Upper lobe of left lung (tissue), 6 donors: ENCODE results near the gene PTPRM. TPM values are rescaled to one million over a fixed set of nuclear protein-coding genes. Genes with fewer than 3 reads are reported as not detected.
"Not testable (repeated sequence)": the region's sequence is repeated elsewhere in the genome, so short reads cannot be mapped to it uniquely, and the experiment has no call there.

Experiments
- ATAC-seq, 2 donors: fragments of 200-7000 bp; cut with Tn5 transposase; one replicate each; pipeline ENCODE4 v1.9.1; 2022; ENCODE audit warnings: mild to moderate bottlenecking in 2 of 2, moderate library complexity in 2 of 2; ENCODE audit not compliant: low FRiP score in 2 of 2
- DNase-seq, 2 donors: peaks; one replicate each; pipeline ENCODE4 v3.0.0-alpha.2; 2019 to 2020
- H3K27ac ChIP-seq, 4 donors: fragments of 200-600 bp; sonication (generic); one replicate each; pipeline ENCODE4 v1.5.1; 2016 to 2019
- H3K27me3 ChIP-seq, 4 donors: fragments of 200-600 bp; sonication (generic); one replicate each; pipeline ENCODE4 v1.5.1; 2017 to 2019
- H3K36me3 ChIP-seq, 4 donors: fragments of 200-600 bp; sonication (generic); one replicate each; pipeline ENCODE4 v1.5.1; 2016 to 2019
- H3K4me1 ChIP-seq, 4 donors: fragments of 200-600 bp; sonication (generic); one replicate each; pipeline ENCODE4 v1.5.1; 2018 to 2019
- H3K4me3 ChIP-seq, 4 donors: fragments of 200-600 bp; sonication (generic); one replicate each; pipeline ENCODE4 v1.5.1; 2017 to 2019; ENCODE audit warnings: mild to moderate bottlenecking in 2 of 4, moderate library complexity in 1 of 4
- H3K9me3 ChIP-seq, 4 donors: fragments of 200-600 bp; sonication (generic); one replicate each; pipeline ENCODE4 v1.5.1; 2018 to 2019
- EP300 ChIP-seq, 4 donors: sonication (generic); formaldehyde crosslinking; IDR thresholded peaks; one replicate each; pipeline ENCODE4 v1.5.1; 2017; ENCODE audit warnings: antibody characterized with exemption in 4 of 4, control low read depth in 2 of 4
- POLR2A ChIP-seq, 4 donors: fragments of 450-650 bp; IDR thresholded peaks; one replicate each; pipeline ENCODE4 v1.5.1; 2016 to 2017; ENCODE audit warnings: antibody characterized with exemption in 4 of 4, mild to moderate bottlenecking in 2 of 4
- POLR2AphosphoS5 ChIP-seq, 2 donors: sonication (generic); formaldehyde crosslinking; IDR thresholded peaks; one replicate each; pipeline ENCODE4 v1.5.1; 2017; ENCODE audit warnings: antibody characterized with exemption in 2 of 2
- WGBS, 2 donors: methylation state at CpG; one replicate each; pipeline ENCODE4 v1.1.5; 2017 to 2018; 5-methylcytosine and 5-hydroxymethylcytosine counted together
- total RNA-seq, 6 donors: library from RNA; depleted of rRNA in 4 of 6; stranded (reverse); fragments of >200 nt in 4 of 6; gene quantifications; one replicate each; pipeline versions ENCODE4 v1.1.0 to v1.2.1, GENCODE V29; 2016 to 2021
- TF ChIP-seq, protein P1 (sequence below), 6 experiments: fragments of 450-650 bp in 4 of 6; fragments of 200-600 bp in 2 of 6; sonication (generic) in 2 of 6; IDR thresholded peaks; one replicate each; pipeline ENCODE4 v1.5.1; 2016 to 2019; ENCODE audit warnings: antibody characterized with exemption in 6 of 6
- donor health status: DM: no; HTN: no; CAD: no; lungs with moderate emphysema.
- donor health status: DM: no; HTN: yes; CAD: no; lungs with severe emphysema.

Gene PTPRM
- total RNA-seq, 6 donors from 2014 or later, result 82.0 to 201 (median 154) TPM

DNA sequence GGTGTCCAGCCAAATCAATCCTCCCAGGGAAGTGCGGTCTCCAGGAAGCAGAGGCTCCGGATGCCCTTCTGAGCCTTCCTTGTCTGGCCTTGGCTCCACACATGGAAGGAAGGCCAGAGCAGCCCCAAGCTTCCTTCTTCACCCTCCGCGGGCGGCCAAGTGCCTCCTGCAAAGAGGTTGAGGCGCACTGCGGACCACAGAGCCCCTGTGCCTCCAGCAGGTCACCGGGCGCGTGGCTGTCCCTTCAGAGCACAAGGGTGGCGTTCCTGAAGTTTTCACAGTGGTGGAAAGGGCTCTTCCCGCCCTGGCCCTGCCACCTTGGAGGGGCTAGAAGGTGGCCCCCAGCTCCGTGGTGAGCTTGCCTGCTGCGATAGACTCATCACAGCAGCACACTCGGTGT, 866.2 kb downstream of the PTPRM start:
- WGBS, 2 donors, result 88 to 96% methylated on average over 7 to 15 of the region's 15 CpGs
- ATAC-seq (no peak), DNase-seq (no peak)
- Histone ChIP-seq H3K4me1 (no peaks in the 10 kb centered on the region), H3K27me3 (no peaks in the 10 kb centered on the region), H3K27ac (no peak overlapping the region), H3K9me3 (no peaks in the 10 kb centered on the region), H3K36me3 (no peaks in the 10 kb centered on the region), H3K4me3 (no peak overlapping the region)
- TF ChIP-seq POLR2AphosphoS5 (IDR thresholded peaks at IDR 0.05) (no peak), POLR2A (IDR thresholded peaks at IDR 0.05) (no peak), EP300 (IDR thresholded peaks at IDR 0.05) (no peak)
- TF ChIP-seq, protein P1, sequence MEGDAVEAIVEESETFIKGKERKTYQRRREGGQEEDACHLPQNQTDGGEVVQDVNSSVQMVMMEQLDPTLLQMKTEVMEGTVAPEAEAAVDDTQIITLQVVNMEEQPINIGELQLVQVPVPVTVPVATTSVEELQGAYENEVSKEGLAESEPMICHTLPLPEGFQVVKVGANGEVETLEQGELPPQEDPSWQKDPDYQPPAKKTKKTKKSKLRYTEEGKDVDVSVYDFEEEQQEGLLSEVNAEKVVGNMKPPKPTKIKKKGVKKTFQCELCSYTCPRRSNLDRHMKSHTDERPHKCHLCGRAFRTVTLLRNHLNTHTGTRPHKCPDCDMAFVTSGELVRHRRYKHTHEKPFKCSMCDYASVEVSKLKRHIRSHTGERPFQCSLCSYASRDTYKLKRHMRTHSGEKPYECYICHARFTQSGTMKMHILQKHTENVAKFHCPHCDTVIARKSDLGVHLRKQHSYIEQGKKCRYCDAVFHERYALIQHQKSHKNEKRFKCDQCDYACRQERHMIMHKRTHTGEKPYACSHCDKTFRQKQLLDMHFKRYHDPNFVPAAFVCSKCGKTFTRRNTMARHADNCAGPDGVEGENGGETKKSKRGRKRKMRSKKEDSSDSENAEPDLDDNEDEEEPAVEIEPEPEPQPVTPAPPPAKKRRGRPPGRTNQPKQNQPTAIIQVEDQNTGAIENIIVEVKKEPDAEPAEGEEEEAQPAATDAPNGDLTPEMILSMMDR (IDR thresholded peaks at IDR 0.05), result no peak

DNA sequence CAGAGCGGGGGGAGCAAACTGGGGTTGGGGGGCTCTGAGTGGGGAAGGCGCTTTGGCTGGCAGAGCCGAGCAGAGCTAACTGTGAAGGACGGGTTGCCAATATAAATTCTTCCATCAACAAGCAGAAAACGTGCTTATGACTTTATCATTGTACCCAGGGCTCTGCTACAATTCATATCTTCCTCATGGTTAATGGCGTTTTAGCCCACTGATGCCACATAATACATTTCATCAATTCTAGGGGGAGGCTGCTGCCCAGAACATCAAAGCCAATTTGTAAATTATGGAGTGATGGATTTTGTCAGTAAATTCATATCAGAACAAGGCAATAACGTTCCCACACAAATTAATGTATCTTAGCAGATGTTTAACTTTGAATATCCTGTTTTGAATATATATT, 866.7 kb downstream of the PTPRM start:
- WGBS, 2 donors, result 73 to 75% methylated on average over 6 to 7 of the region's 7 CpGs
- H3K4me3 ChIP-seq, result no peak overlapping the region
- no peak for ATAC-seq

DNA sequence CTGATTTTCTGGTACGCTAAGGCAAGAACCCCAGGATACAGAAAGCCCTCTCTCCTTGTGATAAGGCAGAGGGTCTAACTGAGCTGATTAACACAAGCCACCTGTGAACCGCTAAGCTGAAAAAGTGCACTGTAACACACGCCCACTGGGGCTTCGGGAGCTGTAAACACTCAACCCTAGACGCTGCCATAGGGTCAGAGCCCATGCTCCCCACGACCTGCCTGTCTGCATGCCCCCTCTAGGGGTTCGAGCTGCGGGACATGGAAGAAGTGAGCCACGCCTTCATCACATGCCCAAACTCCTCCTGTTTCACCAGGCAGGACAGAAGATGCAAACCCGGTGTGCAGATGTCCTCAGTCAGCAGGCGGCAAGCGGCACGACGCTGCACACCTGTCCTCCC, 868.3 kb downstream of the PTPRM start:
- H3K4me3 ChIP-seq, result no peak overlapping the region
- no peak overlapping the region for H3K27ac ChIP-seq
- WGBS, 2 donors, result 71 to 77% methylated on average over 14 of the region's 14 CpGs
- no peaks in the 10 kb centered on the region for H3K36me3 ChIP-seq
- peaks cover 0 to 13% (median 7%) of the 10 kb centered on the region in 4 donors for H3K9me3 ChIP-seq
- TF ChIP-seq POLR2AphosphoS5 (IDR thresholded peaks at IDR 0.05) (no peak), EP300 (IDR thresholded peaks at IDR 0.05) (no peak), POLR2A (IDR thresholded peaks at IDR 0.05) (no peak)
- TF ChIP-seq, protein P1 (IDR thresholded peaks at IDR 0.05), result no peak
- ATAC-seq (no peak), DNase-seq (peak in 1 of 2 donors; percentile 39)
- no peaks in the 10 kb centered on the region for H3K27me3 ChIP-seq
- H3K4me1 ChIP-seq, result no peaks in the 10 kb centered on the region

More for the DNA sequence above, 866.7 kb downstream of the PTPRM start:
- Histone ChIP-seq H3K27me3 (no peaks in the 10 kb centered on the region), H3K4me1 (no peaks in the 10 kb centered on the region), H3K9me3 (peaks cover 0 to 1% (median under 1%) of the 10 kb centered on the region in 4 donors), H3K36me3 (no peaks in the 10 kb centered on the region), H3K27ac (no peak overlapping the region)
- no peak for DNase-seq
- TF ChIP-seq POLR2A (IDR thresholded peaks at IDR 0.05) (no peak), EP300 (IDR thresholded peaks at IDR 0.05) (no peak), POLR2AphosphoS5 (IDR thresholded peaks at IDR 0.05) (no peak)
- TF ChIP-seq, protein P1 (IDR thresholded peaks at IDR 0.05), result no peak

DNA sequence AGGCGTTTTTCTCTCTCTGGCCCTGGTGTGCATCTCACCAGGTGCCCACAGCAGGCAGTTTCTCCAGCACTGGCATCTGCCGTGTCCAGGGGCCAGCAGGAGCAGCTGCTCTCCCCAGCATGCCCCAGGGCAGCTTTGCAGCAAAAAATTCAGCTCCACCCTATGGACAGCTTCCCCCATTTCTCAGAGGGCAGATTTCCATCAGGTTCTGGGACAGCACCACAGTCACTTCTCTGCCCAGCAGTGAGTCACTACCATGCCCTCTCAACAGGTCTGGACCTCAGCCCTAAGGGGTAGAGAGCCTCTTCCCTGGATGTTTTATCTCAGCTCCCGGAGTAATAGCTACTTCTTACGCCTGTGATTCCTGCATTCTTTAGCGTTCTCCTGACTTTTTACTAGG, 871.9 kb downstream of the PTPRM start:
- DNase-seq, result no peak
- Histone ChIP-seq H3K4me3 (no peak overlapping the region), H3K27me3 (no peaks in the 10 kb centered on the region), H3K4me1 (no peaks in the 10 kb centered on the region), H3K9me3 (peaks cover 0 to 14% (median 7%) of the 10 kb centered on the region in 4 donors), H3K27ac (no peak overlapping the region), H3K36me3 (no peaks in the 10 kb centered on the region)
- WGBS, 2 donors, result 93 to 95% methylated on average over 5 of the region's 5 CpGs
- no peak for ATAC-seq
- TF ChIP-seq POLR2AphosphoS5 (IDR thresholded peaks at IDR 0.05), result no peak
- TF ChIP-seq POLR2A (IDR thresholded peaks at IDR 0.05), result no peak
- TF ChIP-seq, protein P1 (IDR thresholded peaks at IDR 0.05), result no peak
- TF ChIP-seq EP300 (IDR thresholded peaks at IDR 0.05), result no peak

DNA sequence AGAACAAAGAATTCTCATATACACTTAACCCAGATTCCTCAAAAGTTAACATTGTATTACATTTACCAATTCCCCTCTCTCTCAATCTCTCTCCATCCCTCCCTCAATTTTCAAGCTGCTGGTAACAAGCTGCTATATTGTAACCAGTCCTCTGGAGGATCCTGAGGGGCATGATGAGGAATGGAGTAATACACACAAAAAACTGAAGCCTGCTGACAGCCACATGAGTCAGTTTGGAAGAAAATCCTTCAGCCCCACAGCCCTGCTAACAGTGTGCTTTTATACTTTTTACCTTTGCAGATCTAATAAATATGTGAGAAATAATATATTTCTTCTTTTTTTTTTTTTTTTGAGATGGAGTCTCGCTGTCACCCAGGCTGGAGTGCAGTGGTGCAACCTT, 876.4 kb downstream of the PTPRM start:
- Histone ChIP-seq H3K4me1 (no peaks in the 10 kb centered on the region), H3K9me3 (peaks cover 0 to 14% (median 7%) of the 10 kb centered on the region in 4 donors), H3K27me3 (no peaks in the 10 kb centered on the region), H3K36me3 (no peaks in the 10 kb centered on the region), H3K4me3 (no peak overlapping the region), H3K27ac (no peak overlapping the region)
- 92 to 96% methylated on average over 1 of the region's 1 CpG for WGBS, 2 donors
- no peak for DNase-seq
- ATAC-seq, result no peak
- TF ChIP-seq POLR2A (IDR thresholded peaks at IDR 0.05), result no peak
- no peak for TF ChIP-seq EP300 (IDR thresholded peaks at IDR 0.05)
- TF ChIP-seq, protein P1 (IDR thresholded peaks at IDR 0.05), result no peak
- no peak for TF ChIP-seq POLR2AphosphoS5 (IDR thresholded peaks at IDR 0.05)

DNA sequence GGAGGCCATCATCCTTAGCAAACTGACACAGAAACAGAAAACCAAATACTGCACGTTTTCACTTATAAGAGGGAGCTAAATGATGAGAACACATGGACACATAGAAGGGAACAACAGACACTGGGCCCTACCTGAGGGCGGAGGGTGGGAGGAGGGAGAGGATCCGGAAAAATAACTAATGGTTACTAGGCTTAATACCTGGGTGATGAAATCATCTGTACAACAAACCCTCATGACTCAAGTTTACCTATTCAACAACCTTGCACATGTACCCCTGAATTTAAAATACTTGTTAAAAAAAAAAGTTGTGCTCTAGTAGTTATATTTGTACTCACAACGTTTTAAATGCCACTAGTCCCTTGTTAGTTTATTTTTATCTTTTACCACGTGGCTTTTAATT, 879.8 kb downstream of the PTPRM start:
- not testable (repeated sequence) for DNase-seq

More for the DNA sequence above, 879.8 kb downstream of the PTPRM start:
- not testable (repeated sequence) for H3K27ac ChIP-seq, H3K36me3 ChIP-seq, H3K4me3 ChIP-seq, H3K27me3 ChIP-seq, H3K4me1 ChIP-seq, H3K9me3 ChIP-seq, ATAC-seq
- 72 to 77% methylated on average over 5 of the region's 5 CpGs for WGBS, 2 donors
